ENCODE results near the gene ACOT7. TPM values are rescaled to one million over a fixed set of nuclear protein-coding genes. Genes with fewer than 3 reads are reported as not detected.

The ACOT7 gene
- total RNA-seq, 1 donor from 2014 or later: 107 TPM

DNA sequence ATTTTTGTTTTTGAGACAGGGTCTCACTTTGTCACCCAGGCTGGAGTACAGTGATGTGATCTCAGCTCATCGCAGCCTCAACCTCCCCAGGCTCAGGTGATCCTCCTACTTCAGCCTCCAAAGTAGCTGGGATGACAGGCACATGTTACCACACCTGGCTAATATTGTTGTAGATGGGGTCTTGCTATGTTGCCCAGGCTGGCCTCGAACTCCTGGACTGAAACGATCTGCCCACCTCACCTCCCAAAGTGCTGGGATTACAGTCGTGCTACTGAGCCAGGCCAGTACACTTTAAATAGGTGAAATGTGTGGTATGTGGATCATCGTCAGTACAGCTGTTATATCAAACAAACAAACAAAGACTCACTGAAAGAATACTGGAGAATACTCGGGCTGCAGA, 97.7 kb downstream of the ACOT7 start:
- Mint-ChIP-seq H3K4me3 (no peak overlapping the region), H3K27ac (ENCODE audit: unreplicated experiment) (peak overlapping the region; percentile 57), H3K9me3 (no peaks in the 10 kb centered on the region), H3K4me1 (peaks cover 15% of the 10 kb centered on the region), H3K27me3 (ENCODE audit: low read depth) (no peaks in the 10 kb centered on the region), H3K36me3 (ENCODE audit: low read depth) (peaks cover 12% of the 10 kb centered on the region)
- TF ChIP-seq, protein P1, sequence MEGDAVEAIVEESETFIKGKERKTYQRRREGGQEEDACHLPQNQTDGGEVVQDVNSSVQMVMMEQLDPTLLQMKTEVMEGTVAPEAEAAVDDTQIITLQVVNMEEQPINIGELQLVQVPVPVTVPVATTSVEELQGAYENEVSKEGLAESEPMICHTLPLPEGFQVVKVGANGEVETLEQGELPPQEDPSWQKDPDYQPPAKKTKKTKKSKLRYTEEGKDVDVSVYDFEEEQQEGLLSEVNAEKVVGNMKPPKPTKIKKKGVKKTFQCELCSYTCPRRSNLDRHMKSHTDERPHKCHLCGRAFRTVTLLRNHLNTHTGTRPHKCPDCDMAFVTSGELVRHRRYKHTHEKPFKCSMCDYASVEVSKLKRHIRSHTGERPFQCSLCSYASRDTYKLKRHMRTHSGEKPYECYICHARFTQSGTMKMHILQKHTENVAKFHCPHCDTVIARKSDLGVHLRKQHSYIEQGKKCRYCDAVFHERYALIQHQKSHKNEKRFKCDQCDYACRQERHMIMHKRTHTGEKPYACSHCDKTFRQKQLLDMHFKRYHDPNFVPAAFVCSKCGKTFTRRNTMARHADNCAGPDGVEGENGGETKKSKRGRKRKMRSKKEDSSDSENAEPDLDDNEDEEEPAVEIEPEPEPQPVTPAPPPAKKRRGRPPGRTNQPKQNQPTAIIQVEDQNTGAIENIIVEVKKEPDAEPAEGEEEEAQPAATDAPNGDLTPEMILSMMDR (conservative IDR thresholded peaks at IDR 0.05): no peak
- DNase-seq (ENCODE audit: low read depth, low spot score): no peak

DNA sequence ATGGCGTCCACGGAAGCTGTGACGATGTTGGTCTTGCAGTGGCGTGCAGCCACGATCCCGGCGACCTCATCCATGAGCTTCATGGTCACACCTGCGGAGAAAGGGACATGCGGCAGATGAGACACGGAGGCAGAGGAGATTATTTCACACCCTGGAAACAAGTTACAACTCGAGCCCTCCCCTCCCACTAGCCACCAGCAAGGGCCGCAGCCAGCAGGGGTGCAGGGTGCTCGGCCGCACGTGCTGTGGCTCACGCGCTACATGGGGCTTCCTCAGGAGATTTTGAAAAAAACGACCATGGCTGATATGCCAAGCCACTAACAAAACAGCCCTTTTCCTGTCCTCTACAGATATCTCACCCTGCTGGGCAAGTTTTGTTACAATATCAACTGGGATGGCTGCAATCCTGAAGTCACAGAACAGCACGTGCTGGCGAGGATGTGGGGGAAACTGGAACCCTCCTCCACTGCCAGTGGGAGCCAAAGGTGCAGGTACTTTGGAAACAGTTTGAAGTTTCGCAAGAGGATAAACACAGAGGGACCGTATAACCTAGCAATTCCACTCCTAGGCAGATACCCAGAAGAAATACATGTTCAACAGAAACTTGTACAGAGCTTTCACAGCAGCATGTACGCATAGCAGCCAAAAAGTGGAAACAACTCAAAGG, 98.5 kb downstream of the ACOT7 start:
- no peak for DNase-seq (ENCODE audit: low read depth, low spot score)
- H3K4me3 Mint-ChIP-seq: no peak overlapping the region
- no peaks in the 10 kb centered on the region for H3K27me3 Mint-ChIP-seq (ENCODE audit: low read depth)

DNA sequence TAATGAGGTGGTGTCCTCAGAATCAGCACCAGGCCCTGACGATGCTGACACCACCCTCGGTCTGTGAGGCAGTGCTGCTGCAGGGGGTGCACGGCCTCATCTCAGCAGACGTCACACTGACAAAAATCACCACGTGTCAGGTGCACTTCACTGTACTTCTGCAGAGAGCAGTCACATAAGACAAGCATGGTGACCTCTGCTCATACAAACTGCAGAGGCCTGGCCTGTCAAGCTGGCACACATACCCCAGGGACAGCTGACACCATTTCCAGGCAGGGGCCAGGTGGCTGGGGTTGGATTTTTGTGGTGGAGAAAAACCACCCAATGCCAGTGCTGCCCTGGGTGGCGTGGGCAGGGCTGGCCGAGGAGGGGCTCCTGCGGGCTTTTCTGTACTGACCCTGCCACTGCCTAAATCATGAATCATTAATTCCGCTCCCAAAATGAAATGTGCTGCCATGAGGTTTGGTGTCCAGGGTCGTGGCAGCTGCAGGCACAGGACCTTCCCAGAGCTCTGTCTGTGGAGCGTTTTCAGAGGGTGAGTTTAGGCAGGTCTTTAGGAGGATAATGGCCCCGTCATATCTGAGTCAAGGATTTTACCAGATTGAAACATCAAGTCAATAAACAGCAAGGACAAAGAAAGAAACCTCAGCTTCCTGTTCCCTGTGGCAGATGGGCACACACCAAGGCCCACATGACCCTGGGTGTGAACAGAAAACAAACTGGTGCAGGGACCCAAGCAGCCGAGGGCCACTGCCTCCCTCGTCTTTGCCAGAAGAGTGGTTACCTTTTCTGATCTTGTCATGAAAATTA, 99.3 kb downstream of the ACOT7 start:
- Mint-ChIP-seq H3K36me3 (ENCODE audit: low read depth) (peaks cover 11% of the 10 kb centered on the region), H3K27ac (ENCODE audit: unreplicated experiment) (peak overlapping the region; percentile 92), H3K27me3 (ENCODE audit: low read depth) (no peaks in the 10 kb centered on the region), H3K4me3 (no peak overlapping the region), H3K4me1 (peaks cover 13% of the 10 kb centered on the region), H3K9me3 (no peaks in the 10 kb centered on the region)
- TF ChIP-seq, protein P1 (conservative IDR thresholded peaks at IDR 0.05): no peak
- DNase-seq (ENCODE audit: low read depth, low spot score): no peak

More for the DNA sequence above, 98.5 kb downstream of the ACOT7 start:
- Mint-ChIP-seq H3K27ac (ENCODE audit: unreplicated experiment) (peak overlapping the region; percentile 92), H3K36me3 (ENCODE audit: low read depth) (peaks cover 11% of the 10 kb centered on the region), H3K4me1 (peaks cover 13% of the 10 kb centered on the region), H3K9me3 (no peaks in the 10 kb centered on the region)
- TF ChIP-seq, protein P1 (conservative IDR thresholded peaks at IDR 0.05): no peak

DNA sequence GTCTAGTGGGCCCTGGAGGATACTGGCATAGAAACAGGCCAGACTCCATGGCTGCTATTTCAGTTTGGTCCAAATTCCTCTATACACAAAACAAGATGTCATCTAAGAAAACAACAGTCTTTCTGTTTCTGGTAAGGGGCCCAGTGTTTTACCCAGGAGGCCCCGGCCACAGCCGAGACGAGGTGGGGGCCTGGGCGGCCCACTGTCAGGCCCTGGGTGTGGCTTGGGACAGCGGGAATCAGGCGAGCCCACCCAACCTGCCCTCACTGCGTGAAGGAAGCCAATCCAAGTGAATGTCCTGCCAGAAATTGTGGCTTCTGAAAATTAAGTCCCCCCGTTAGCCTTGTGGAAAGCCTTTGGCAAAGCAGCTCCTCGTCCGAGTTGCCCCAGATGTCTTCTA, 101.5 kb downstream of the ACOT7 start:
- DNase-seq (ENCODE audit: low read depth, low spot score): no peak
- no peaks in the 10 kb centered on the region for H3K9me3 Mint-ChIP-seq
- H3K4me1 Mint-ChIP-seq: peaks cover 13% of the 10 kb centered on the region
- TF ChIP-seq, protein P1 (conservative IDR thresholded peaks at IDR 0.05): no peak
- no peaks in the 10 kb centered on the region for H3K27me3 Mint-ChIP-seq (ENCODE audit: low read depth)
- no peak overlapping the region for H3K4me3 Mint-ChIP-seq
- no peak overlapping the region for H3K27ac Mint-ChIP-seq (ENCODE audit: unreplicated experiment)
- peaks cover 11% of the 10 kb centered on the region for H3K36me3 Mint-ChIP-seq (ENCODE audit: low read depth)

DNA sequence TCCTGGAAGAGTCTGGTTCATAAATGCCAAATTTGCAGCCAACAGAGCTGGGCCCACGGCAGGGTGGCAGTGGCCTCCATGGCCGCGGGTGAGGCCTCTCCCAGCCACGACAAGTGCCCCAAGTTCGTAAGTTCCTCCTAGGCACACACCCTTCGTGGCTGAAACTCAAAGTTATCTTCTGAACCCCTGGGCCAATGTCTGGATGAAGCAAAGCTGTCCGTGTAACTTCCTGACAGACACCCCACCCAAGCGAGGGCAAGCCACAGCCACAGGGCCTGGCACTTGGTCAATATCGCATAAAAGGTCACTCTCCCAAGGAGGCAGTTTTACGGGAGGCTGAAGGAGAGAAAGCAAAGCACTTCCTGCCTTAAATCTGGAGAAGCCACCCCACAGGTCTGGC, 104.9 kb downstream of the ACOT7 start:
- H3K27me3 Mint-ChIP-seq (ENCODE audit: low read depth): no peaks in the 10 kb centered on the region
- TF ChIP-seq, protein P1 (conservative IDR thresholded peaks at IDR 0.05): no peak
- no peak for DNase-seq (ENCODE audit: low read depth, low spot score)
- H3K4me1 Mint-ChIP-seq: peaks cover 13% of the 10 kb centered on the region
- peaks cover 6% of the 10 kb centered on the region for H3K36me3 Mint-ChIP-seq (ENCODE audit: low read depth)
- H3K27ac Mint-ChIP-seq (ENCODE audit: unreplicated experiment): no peak overlapping the region
- no peak overlapping the region for H3K4me3 Mint-ChIP-seq
- H3K9me3 Mint-ChIP-seq: no peaks in the 10 kb centered on the region

Measured in neural crest cell (in vitro differentiated cells).